ENCODE data around the gene SLC38A2. TPM values are rescaled to one million over a fixed set of nuclear protein-coding genes. Genes with fewer than 3 reads are reported as not detected.

The SLC38A2 gene
- total RNA-seq, 1 donor, result 1,020 TPM

DNA sequence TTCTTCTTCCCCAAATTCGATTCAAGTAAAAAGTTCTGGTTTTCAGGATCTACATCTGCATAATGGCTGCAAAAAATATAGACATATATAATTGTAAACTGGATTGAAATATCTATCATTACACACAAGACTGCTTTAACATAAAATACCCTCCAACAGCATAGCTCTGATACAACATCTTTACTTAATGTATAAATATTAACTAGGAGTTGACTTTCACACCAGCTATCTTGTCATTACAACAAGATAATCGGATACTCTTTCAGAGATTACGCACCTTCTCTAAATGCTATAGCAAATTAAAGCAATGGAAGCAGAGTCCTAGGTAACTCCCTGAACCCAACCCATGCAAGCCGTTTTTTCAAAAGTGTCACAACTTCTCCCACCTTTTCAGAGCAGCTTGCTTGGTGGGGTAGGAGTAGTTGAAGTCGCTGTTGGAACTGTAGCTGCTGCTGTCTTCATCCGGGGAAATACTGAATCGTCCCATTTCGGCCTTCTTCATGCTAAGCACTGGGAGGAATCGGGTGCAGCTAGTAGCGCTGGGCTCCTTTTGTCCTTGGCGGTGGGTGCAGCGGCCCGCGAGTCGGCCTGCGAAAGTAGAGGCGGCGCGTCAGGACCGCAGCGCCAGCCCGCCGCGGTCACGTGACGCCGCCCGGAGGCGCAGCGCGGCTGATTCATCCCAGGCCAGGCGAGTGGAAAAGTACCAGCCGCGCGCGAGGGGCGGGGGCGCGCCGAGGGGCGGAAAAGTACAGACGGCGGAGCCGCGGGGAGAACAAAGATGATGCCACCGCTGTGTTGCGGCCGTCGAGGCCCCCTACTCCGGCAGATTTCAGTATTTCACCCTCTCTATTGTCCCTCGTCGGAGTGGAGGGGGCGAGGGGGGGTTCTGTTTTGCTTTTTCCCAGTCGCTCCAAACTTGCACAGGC lies 1.5 kb downstream of the SLC38A2 start:
- peak overlapping the region; percentile 96 for H3K4me3 ChIP-seq (ENCODE audit: insufficient read depth, low read length)
- H3K4me1 ChIP-seq (ENCODE audit: insufficient read depth, low read length), result peaks cover 48% of the 10 kb centered on the region
- peaks cover 55% of the 10 kb centered on the region for H3K36me3 ChIP-seq (ENCODE audit: insufficient read depth, low read length)
- peak overlapping the region; percentile 92 for H3K27ac ChIP-seq (ENCODE audit: low read depth, low read length)
- peak; percentile 95 for DNase-seq (ENCODE audit: insufficient read length, low spot score, missing footprints)
- peaks cover 61% of the 10 kb centered on the region for H4K20me1 ChIP-seq (ENCODE audit: insufficient read depth, low read length)
- H3K9me3 ChIP-seq (ENCODE audit: low read depth, low read length), result no peaks in the 10 kb centered on the region
- no peak overlapping the region for H2AFZ ChIP-seq (ENCODE audit: low read length)
- peaks cover 80% of the 10 kb centered on the region for H3K79me2 ChIP-seq (ENCODE audit: insufficient read depth, low read length)
- TF ChIP-seq, protein P1, sequence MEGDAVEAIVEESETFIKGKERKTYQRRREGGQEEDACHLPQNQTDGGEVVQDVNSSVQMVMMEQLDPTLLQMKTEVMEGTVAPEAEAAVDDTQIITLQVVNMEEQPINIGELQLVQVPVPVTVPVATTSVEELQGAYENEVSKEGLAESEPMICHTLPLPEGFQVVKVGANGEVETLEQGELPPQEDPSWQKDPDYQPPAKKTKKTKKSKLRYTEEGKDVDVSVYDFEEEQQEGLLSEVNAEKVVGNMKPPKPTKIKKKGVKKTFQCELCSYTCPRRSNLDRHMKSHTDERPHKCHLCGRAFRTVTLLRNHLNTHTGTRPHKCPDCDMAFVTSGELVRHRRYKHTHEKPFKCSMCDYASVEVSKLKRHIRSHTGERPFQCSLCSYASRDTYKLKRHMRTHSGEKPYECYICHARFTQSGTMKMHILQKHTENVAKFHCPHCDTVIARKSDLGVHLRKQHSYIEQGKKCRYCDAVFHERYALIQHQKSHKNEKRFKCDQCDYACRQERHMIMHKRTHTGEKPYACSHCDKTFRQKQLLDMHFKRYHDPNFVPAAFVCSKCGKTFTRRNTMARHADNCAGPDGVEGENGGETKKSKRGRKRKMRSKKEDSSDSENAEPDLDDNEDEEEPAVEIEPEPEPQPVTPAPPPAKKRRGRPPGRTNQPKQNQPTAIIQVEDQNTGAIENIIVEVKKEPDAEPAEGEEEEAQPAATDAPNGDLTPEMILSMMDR (IDR thresholded peaks at IDR 0.05; ENCODE audit: extremely low read depth, low read depth, low read length), result peak; percentile 5
- no peaks in the 10 kb centered on the region for H3K27me3 ChIP-seq (ENCODE audit: insufficient read depth, low read length)
- peak overlapping the region; percentile 86 for H3K4me2 ChIP-seq (ENCODE audit: insufficient read depth, low read length)

DNA sequence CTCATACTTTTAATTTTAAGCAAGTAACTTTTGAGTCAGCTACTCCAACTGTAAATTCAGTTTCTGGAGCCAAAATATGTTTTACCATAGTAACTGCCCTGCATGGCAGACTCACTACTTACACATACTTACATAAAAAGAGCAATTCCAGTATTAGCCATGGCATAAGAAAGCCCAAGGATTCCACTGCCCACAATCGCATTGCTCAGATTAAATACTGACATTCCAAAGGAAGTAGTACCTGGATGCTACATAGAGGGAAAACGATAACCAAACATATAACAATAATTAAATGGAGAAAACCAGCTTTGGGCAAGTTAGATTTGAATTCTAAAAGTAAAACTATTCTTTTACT lies 2.2 kb downstream of the SLC38A2 start:
- Histone ChIP-seq H3K4me1 (ENCODE audit: insufficient read depth, low read length) (peaks cover 55% of the 10 kb centered on the region), H4K20me1 (ENCODE audit: insufficient read depth, low read length) (peaks cover 68% of the 10 kb centered on the region), H2AFZ (ENCODE audit: low read length) (no peak overlapping the region), H3K27me3 (ENCODE audit: insufficient read depth, low read length) (no peaks in the 10 kb centered on the region), H3K79me2 (ENCODE audit: insufficient read depth, low read length) (peaks cover 86% of the 10 kb centered on the region), H3K36me3 (ENCODE audit: insufficient read depth, low read length) (peaks cover 62% of the 10 kb centered on the region), H3K9me3 (ENCODE audit: low read depth, low read length) (no peaks in the 10 kb centered on the region), H3K4me3 (ENCODE audit: insufficient read depth, low read length) (peak overlapping the region; percentile 96), H3K27ac (ENCODE audit: low read depth, low read length) (peak overlapping the region; percentile 92), H3K4me2 (ENCODE audit: insufficient read depth, low read length) (peak overlapping the region; percentile 86)
- DNase-seq (ENCODE audit: insufficient read length, low spot score, missing footprints), result no peak
- TF ChIP-seq, protein P1 (IDR thresholded peaks at IDR 0.05; ENCODE audit: extremely low read depth, low read depth, low read length), result no peak

DNA sequence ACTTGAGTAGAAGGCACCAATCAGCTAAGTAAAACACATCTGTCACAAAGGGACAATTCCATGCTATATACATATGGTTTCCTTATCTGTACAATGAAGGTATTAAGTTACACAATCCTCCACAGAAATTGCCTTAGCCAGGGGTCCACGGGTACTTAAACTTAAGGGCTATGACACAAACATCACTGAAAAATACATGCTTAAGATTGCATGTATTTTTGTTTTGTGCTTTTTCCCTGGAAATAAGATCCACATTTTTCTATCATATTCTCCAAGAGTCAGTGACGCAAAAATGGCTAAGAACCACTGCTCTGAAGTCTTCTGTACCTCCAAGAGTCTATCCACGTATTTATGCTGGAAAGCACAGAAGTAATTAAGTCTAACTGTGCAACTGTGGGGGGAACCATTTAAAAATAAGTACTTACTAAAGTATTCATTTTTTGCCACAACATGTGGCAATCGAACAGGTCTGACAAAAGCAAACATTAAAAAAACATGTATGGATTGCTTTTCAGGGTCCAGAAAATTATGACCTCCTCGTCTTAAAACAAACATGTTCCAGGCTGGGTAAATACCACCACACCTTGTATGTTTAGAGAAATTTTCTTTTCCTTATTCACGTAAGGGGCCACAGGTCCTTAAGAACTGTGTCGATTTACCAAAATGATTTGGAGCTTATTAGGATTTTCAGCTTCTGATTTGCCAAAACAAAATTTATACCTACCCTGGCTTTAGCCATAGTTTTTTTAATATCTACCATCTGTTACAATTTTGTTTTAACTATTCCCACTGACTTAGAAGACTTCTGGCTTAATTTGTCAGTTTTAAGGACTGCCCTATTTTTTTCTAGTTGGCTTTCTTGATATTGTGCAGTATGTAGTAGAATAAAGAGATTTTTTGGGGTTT lies 2.8 kb downstream of the SLC38A2 start:
- Histone ChIP-seq H3K4me3 (ENCODE audit: insufficient read depth, low read length) (peak overlapping the region; percentile 96), H3K79me2 (ENCODE audit: insufficient read depth, low read length) (peaks cover 90% of the 10 kb centered on the region), H3K27me3 (ENCODE audit: insufficient read depth, low read length) (no peaks in the 10 kb centered on the region), H2AFZ (ENCODE audit: low read length) (no peak overlapping the region), H3K27ac (ENCODE audit: low read depth, low read length) (peak overlapping the region; percentile 92), H3K9me3 (ENCODE audit: low read depth, low read length) (no peaks in the 10 kb centered on the region), H3K4me1 (ENCODE audit: insufficient read depth, low read length) (peaks cover 60% of the 10 kb centered on the region), H3K36me3 (ENCODE audit: insufficient read depth, low read length) (peaks cover 68% of the 10 kb centered on the region), H3K4me2 (ENCODE audit: insufficient read depth, low read length) (peak overlapping the region; percentile 86), H4K20me1 (ENCODE audit: insufficient read depth, low read length) (peaks cover 74% of the 10 kb centered on the region)
- TF ChIP-seq, protein P1 (IDR thresholded peaks at IDR 0.05; ENCODE audit: extremely low read depth, low read depth, low read length), result no peak
- no peak for DNase-seq (ENCODE audit: insufficient read length, low spot score, missing footprints)
